Measurements from ENCODE around the gene MAB21L4. TPM values are rescaled to one million over a fixed set of nuclear protein-coding genes. Genes with fewer than 3 reads are reported as not detected.

The MAB21L4 gene
- polyA plus RNA-seq, 4 donors = 3.8 to 29.3 (median 9.1) TPM

DNA sequence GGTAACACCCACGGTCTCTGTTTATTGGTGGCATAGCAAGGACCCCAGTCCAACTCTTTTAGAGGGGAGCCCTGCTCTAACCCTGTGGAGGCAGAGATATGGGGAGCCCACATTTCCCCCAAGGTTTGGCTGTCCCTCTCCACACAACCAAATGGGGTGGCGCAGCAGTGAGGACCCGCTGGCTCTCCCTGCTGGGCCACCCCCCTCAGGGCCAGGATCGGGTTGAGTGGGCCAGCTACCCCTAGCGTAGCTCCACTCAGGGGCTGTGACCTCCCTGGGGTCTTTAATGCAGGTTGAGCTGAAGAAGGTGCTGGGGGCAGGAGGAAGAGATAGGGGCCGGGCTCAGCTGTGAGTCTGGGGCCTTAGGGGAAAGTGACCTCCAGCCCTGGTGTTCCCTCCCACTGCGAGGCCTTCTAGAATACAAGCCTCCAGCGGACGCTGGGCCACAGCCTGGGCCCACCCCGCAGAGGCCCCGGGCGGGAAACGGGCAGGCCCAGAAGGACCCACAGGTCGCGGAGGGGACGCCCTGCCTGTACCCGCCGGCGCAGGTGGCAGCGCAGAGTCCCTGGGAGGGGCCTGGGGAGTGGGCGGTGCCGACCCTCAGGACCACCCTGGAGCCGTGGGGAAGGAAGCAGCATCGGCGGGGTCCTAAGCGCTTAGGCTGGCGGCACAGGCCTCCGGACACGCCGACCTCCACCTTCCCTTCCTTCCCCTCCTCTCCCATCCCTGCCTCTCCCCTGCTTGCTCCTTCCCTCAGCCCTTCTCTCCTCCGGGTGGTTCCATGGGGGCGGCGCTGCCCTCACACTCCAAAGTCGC lies 19.8 kb upstream of the MAB21L4 start:
- WGBS, 3 donors = 23 to 32% (median 25%) methylated on average over 24 to 34 of the region's 34 CpGs
- Histone ChIP-seq H3K9me3 (ENCODE audit: control insufficient read depth in 2 of 2, insufficient read depth in 1 of 2, low read depth in 1 of 2, low read length in 1 of 2) (no peaks in the 10 kb centered on the region), H3K4me1 (ENCODE audit: control insufficient read depth in 3 of 3, insufficient read depth in 2 of 3, low read depth in 1 of 3, low read length in 2 of 3) (peaks cover 0 to 19% (median 0%) of the 10 kb centered on the region in 3 donors), H3K4me3 (ENCODE audit: low read depth in 1 of 3, low read length in 3 of 3) (no peak overlapping the region), H3K27ac (ENCODE audit: low read depth in 1 of 3, low read length in 2 of 3) (no peak overlapping the region), H3K27me3 (ENCODE audit: control insufficient read depth in 3 of 3, insufficient read depth in 3 of 3, low read length in 3 of 3) (peaks cover 0 to 14% (median 0%) of the 10 kb centered on the region in 3 donors), H3K36me3 (ENCODE audit: control insufficient read depth in 3 of 3, insufficient read depth in 2 of 3, low read depth in 1 of 3, low read length in 3 of 3) (no peaks in the 10 kb centered on the region)
- FAIRE-seq (no peak), DNase-seq (no peak)

DNA sequence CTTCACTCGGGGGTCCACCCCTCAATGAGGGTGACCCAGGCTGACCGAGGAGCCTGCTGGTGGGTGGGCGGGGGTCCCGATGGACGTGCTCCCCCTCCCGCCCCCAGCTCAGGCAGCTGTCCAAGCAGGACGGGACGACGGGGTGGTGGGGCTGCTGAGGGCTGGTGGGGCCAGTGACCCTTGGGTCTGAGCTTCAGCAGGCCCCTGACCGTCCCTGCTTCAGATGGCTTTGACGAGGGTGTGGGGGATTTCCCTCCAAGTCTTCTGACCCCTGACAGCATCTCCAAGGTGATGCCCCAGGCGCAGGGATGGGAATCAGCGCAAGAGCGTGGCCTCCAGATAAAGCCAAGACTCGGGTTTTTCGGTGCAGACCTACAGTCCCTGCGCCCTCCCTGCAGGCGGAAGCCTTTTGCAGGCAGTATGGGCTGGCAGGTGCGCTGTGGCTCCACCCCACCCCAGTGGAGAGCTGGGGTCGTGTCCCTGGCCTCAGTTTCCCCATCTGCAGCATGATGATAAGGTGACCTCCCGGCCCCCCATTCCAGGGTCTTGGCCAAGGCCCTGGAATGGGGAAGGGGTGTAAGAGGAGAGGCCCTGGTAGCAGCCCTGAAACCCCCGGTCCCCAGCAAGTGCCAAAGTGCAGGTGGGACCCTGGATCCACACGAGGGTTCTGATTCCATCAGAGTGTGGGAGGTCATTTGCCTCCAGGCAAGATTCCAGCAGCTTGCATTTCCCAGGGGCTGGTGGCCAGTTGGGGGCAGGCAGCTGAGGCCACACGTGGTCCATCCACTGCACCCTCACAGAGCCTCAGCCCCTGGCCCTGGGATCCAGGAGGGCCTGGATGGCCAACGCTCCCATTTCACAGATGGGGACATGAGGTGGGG lies 18.9 kb upstream of the MAB21L4 start:
- H3K4me3 ChIP-seq (ENCODE audit: low read depth in 1 of 3, low read length in 3 of 3) = no peak overlapping the region
- H3K4me1 ChIP-seq (ENCODE audit: control insufficient read depth in 3 of 3, insufficient read depth in 2 of 3, low read depth in 1 of 3, low read length in 2 of 3) = peaks cover 0 to 19% (median 0%) of the 10 kb centered on the region in 3 donors
- FAIRE-seq = no peak
- 44 to 58% (median 55%) methylated on average over 22 to 25 of the region's 25 CpGs for WGBS, 3 donors
- H3K27me3 ChIP-seq (ENCODE audit: control insufficient read depth in 3 of 3, insufficient read depth in 3 of 3, low read length in 3 of 3) = peaks cover 0 to 14% (median 0%) of the 10 kb centered on the region in 3 donors
- no peaks in the 10 kb centered on the region for H3K36me3 ChIP-seq (ENCODE audit: control insufficient read depth in 3 of 3, insufficient read depth in 2 of 3, low read depth in 1 of 3, low read length in 3 of 3)
- no peak overlapping the region for H3K27ac ChIP-seq (ENCODE audit: low read depth in 1 of 3, low read length in 2 of 3)
- no peak for DNase-seq
- no peaks in the 10 kb centered on the region for H3K9me3 ChIP-seq (ENCODE audit: control insufficient read depth in 2 of 2, insufficient read depth in 1 of 2, low read depth in 1 of 2, low read length in 1 of 2)

- Histone ChIP-seq H3K9me3 (ENCODE audit: control insufficient read depth in 2 of 2, insufficient read depth in 1 of 2, low read depth in 1 of 2, low read length in 1 of 2) (no peaks in the 10 kb centered on the region), H3K4me1 (ENCODE audit: control insufficient read depth in 3 of 3, insufficient read depth in 2 of 3, low read depth in 1 of 3, low read length in 2 of 3) (peaks cover 0 to 19% (median 5%) of the 10 kb centered on the region in 3 donors), H3K27me3 (ENCODE audit: control insufficient read depth in 3 of 3, insufficient read depth in 3 of 3, low read length in 3 of 3) (peaks cover 0 to 14% (median 0%) of the 10 kb centered on the region in 3 donors), H3K36me3 (ENCODE audit: control insufficient read depth in 3 of 3, insufficient read depth in 2 of 3, low read depth in 1 of 3, low read length in 3 of 3) (no peaks in the 10 kb centered on the region), H3K4me3 (ENCODE audit: low read depth in 1 of 3, low read length in 3 of 3) (no peak overlapping the region), H3K27ac (ENCODE audit: low read depth in 1 of 3, low read length in 2 of 3) (peak overlapping the region in 1 of 3 donors; percentile 53)
- WGBS, 3 donors = 36 to 43% (median 42%) methylated on average over 34 to 36 of the region's 36 CpGs
- no peak for FAIRE-seq
- peak in 1 of 2 donors; percentile 65 for DNase-seq
Measured at GRCh38 chr2:240913810-240914644, 18.1 kb upstream of the MAB21L4 start.

GRCh38 chr2:240912878-240913809 lies 17.2 kb upstream of the MAB21L4 start:
- Histone ChIP-seq H3K27me3 (ENCODE audit: control insufficient read depth in 3 of 3, insufficient read depth in 3 of 3, low read length in 3 of 3) (peaks cover 0 to 14% (median 0%) of the 10 kb centered on the region in 3 donors), H3K27ac (ENCODE audit: low read depth in 1 of 3, low read length in 2 of 3) (peak overlapping the region in 1 of 3 donors; percentile 28), H3K4me1 (ENCODE audit: control insufficient read depth in 3 of 3, insufficient read depth in 2 of 3, low read depth in 1 of 3, low read length in 2 of 3) (peaks cover 0 to 19% (median 5%) of the 10 kb centered on the region in 3 donors), H3K4me3 (ENCODE audit: low read depth in 1 of 3, low read length in 3 of 3) (no peak overlapping the region), H3K36me3 (ENCODE audit: control insufficient read depth in 3 of 3, insufficient read depth in 2 of 3, low read depth in 1 of 3, low read length in 3 of 3) (no peaks in the 10 kb centered on the region), H3K9me3 (ENCODE audit: control insufficient read depth in 2 of 2, insufficient read depth in 1 of 2, low read depth in 1 of 2, low read length in 1 of 2) (no peaks in the 10 kb centered on the region)
- WGBS, 3 donors = 78 to 86% (median 80%) methylated on average over 21 of the region's 21 CpGs
- FAIRE-seq (no peak), DNase-seq (no peak)

DNA sequence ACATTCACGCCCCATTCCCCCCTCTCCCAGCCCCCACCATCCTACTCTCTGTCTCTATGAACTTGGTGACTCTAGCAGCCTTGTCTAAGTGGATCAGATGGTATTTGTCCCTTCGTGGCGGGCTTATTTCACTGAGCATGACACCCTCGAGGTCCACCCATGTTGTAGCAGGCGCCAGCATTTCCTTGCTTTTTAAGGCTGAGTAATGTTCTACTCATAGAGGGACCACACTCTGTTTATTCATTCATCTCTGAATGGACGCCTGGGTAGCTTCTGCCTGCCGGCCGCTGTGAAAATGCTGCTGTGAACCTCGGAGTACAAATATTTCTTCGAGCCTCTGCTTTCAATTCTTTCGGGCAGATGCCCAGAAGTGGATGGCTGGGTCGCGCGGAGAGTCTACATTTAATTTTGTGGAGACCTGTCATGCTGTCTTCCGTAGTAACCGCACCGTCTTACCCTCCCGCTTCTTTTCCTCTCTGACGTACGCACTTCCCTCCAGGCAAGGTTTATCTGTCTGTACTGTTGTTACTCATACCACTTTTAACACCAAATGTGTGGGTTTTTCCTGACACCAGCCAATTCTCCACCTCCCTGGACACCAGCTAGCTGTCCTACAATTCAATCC lies 15.8 kb upstream of the MAB21L4 start:
- 67 to 86% (median 78%) methylated on average over 20 of the region's 20 CpGs for WGBS, 3 donors
- peaks cover 0 to 14% (median 0%) of the 10 kb centered on the region in 3 donors for H3K27me3 ChIP-seq (ENCODE audit: control insufficient read depth in 3 of 3, insufficient read depth in 3 of 3, low read length in 3 of 3)
- H3K27ac ChIP-seq (ENCODE audit: low read depth in 1 of 3, low read length in 2 of 3) = no peak overlapping the region
- H3K9me3 ChIP-seq (ENCODE audit: control insufficient read depth in 2 of 2, insufficient read depth in 1 of 2, low read depth in 1 of 2, low read length in 1 of 2) = no peaks in the 10 kb centered on the region
- peaks cover 0 to 13% (median 5%) of the 10 kb centered on the region in 3 donors for H3K4me1 ChIP-seq (ENCODE audit: control insufficient read depth in 3 of 3, insufficient read depth in 2 of 3, low read depth in 1 of 3, low read length in 2 of 3)
- DNase-seq = no peak
- no peak overlapping the region for H3K4me3 ChIP-seq (ENCODE audit: low read depth in 1 of 3, low read length in 3 of 3)
- FAIRE-seq = no peak
- no peaks in the 10 kb centered on the region for H3K36me3 ChIP-seq (ENCODE audit: control insufficient read depth in 3 of 3, insufficient read depth in 2 of 3, low read depth in 1 of 3, low read length in 3 of 3)

- no peak overlapping the region for H3K4me3 ChIP-seq (ENCODE audit: low read depth in 1 of 3, low read length in 3 of 3)
- H3K27ac ChIP-seq (ENCODE audit: low read depth in 1 of 3, low read length in 2 of 3) = no peak overlapping the region
- peaks cover 0 to 5% (median 0%) of the 10 kb centered on the region in 3 donors for H3K27me3 ChIP-seq (ENCODE audit: control insufficient read depth in 3 of 3, insufficient read depth in 3 of 3, low read length in 3 of 3)
- FAIRE-seq (no peak), DNase-seq (peak in 1 of 2 donors; percentile 76)
- H3K36me3 ChIP-seq (ENCODE audit: control insufficient read depth in 3 of 3, insufficient read depth in 2 of 3, low read depth in 1 of 3, low read length in 3 of 3) = no peaks in the 10 kb centered on the region
- H3K9me3 ChIP-seq (ENCODE audit: control insufficient read depth in 2 of 2, insufficient read depth in 1 of 2, low read depth in 1 of 2, low read length in 1 of 2) = no peaks in the 10 kb centered on the region
- peaks cover 0 to 27% (median 6%) of the 10 kb centered on the region in 3 donors for H3K4me1 ChIP-seq (ENCODE audit: control insufficient read depth in 3 of 3, insufficient read depth in 2 of 3, low read depth in 1 of 3, low read length in 2 of 3)
- WGBS, 3 donors = 36 to 60% (median 40%) methylated on average over 17 of the region's 17 CpGs
Measured at GRCh38 chr2:240909216-240909974, 13.4 kb upstream of the MAB21L4 start.
